Stimulated activated CD8-positive, alpha-beta memory T cell treated with anti-CD3 and anti-CD28 coated beads, Interleukin-15, amount 100 ng/mL, for 4 hours (primary cell): ENCODE measurements around the gene TBC1D30.

Experiments
- DNase-seq, 2 donors: peaks; one replicate each; pipeline ENCODE4 v3.0.0-alpha.2; 2020; ENCODE audit warnings: low read depth in 2 of 2

Gene TBC1D30

GRCh38 chr12:64911912-64912311, 87.5 kb downstream of the TBC1D30 start:
- no peak for DNase-seq

- DNase-seq = no peak
Observed at GRCh38 chr12:64912516-64913255, 88.2 kb downstream of the TBC1D30 start.

- DNase-seq = no peak
Observed at GRCh38 chr12:64915242-64915641, 90.8 kb downstream of the TBC1D30 start.

- no peak for DNase-seq
Observed at GRCh38 chr12:64916411-64917261, 92.2 kb downstream of the TBC1D30 start.

GRCh38 chr12:64918344-64918743, 93.9 kb downstream of the TBC1D30 start:
- no peak for DNase-seq

GRCh38 chr12:64918801-64919200, 94.4 kb downstream of the TBC1D30 start:
- no peak for DNase-seq

DNA sequence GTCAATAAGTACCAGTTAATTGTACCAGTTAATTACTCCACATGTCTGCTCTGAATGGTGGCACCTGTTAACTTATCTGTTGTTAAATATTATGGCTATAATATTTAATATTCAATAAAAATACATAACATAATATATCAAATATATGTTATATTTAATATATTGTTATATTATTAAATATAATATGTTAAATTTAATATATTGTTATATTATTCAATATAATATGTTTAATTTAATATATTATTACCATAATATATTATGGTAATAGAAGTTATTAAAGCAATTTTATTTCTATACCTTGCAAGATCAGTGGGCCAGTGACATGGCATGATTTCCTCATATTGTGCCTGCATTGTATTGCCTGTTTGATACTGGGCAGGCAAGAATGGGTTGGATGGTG, 98.4 kb downstream of the TBC1D30 start:
- no peak for DNase-seq

GRCh38 chr12:64923536-64923935, 99.1 kb downstream of the TBC1D30 start:
- DNase-seq = no peak
